ENCODE data around the gene P2RY2. TPM values are rescaled to one million over a fixed set of nuclear protein-coding genes. Genes with fewer than 3 reads are reported as not detected.

Gene P2RY2
- total RNA-seq, 2 experiments from 2014 or later, result not detected

GRCh38 chr11:73274722-73275380, 56.8 kb downstream of the P2RY2 start:
- H3K4me1 Mint-ChIP-seq, result peaks cover 9% of the 10 kb centered on the region
- H3K9me3 Mint-ChIP-seq (ENCODE audit: low read depth), result no peaks in the 10 kb centered on the region
- H3K36me3 Mint-ChIP-seq, result no peaks in the 10 kb centered on the region
- DNase-seq, result no peak
- H3K4me3 Mint-ChIP-seq, result no peak overlapping the region
- no peak overlapping the region for H3K27ac Mint-ChIP-seq
- ATAC-seq, result no peak
- H3K27me3 Mint-ChIP-seq, result peaks cover 38% of the 10 kb centered on the region
- CTCF ChIA-PET, result interaction anchor here (0.9 to 1.2 kb wide), 4 partner anchors 14 to 89 kb away, joined by 3 read pairs; no protein-coding TSS in a partner anchor

- H3K9me3 Mint-ChIP-seq (ENCODE audit: low read depth), result no peaks in the 10 kb centered on the region
- no peak overlapping the region for H3K27ac Mint-ChIP-seq
- CTCF ChIA-PET, result interaction anchor here (1.2 kb wide), 1 partner anchor 13 kb away, joined by 3 read pairs; no protein-coding TSS in a partner anchor
- DNase-seq, result no peak
- H3K4me3 Mint-ChIP-seq, result no peak overlapping the region
- ATAC-seq, result no peak
- peaks cover 38% of the 10 kb centered on the region for H3K27me3 Mint-ChIP-seq
- H3K36me3 Mint-ChIP-seq, result no peaks in the 10 kb centered on the region
- H3K4me1 Mint-ChIP-seq, result peaks cover 9% of the 10 kb centered on the region
Observed at GRCh38 chr11:73275381-73275750, 57.3 kb downstream of the P2RY2 start.

GRCh38 chr11:73277467-73277866, 59.4 kb downstream of the P2RY2 start:
- Mint-ChIP-seq H3K4me1 (peaks cover 21% of the 10 kb centered on the region), H3K9me3 (ENCODE audit: low read depth) (no peaks in the 10 kb centered on the region), H3K27ac (no peak overlapping the region), H3K36me3 (no peaks in the 10 kb centered on the region), H3K4me3 (no peak overlapping the region), H3K27me3 (peaks cover 35% of the 10 kb centered on the region)
- DNase-seq (no peak), ATAC-seq (no peak)
- CTCF ChIA-PET, result interaction anchor here (6.0 kb wide), 1 partner anchor 12 kb away, joined by 34 read pairs; no protein-coding TSS in a partner anchor

DNA sequence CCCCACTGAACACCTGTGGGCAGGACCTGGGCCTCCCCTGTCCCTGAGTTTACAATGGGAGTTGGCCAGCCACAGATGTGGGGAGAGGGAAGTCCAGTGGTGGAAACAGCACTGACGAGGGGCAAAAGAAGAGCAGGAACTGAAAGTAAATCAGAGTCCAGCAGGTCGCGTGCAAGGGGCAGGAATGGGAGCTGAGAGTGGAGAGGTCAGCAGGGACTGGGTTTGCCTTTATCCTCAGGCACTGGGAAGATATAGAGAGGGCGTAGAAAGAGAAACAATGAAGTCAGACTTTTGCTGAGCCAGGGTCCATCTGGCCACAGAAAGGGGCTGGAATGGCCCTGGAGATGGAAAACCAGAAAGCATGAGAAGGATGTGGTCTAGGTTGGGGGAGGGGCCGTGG, 62.5 kb downstream of the P2RY2 start:
- ATAC-seq (no peak), DNase-seq (no peak)
- Mint-ChIP-seq H3K4me3 (no peak overlapping the region), H3K27ac (no peak overlapping the region), H3K27me3 (peaks cover 22% of the 10 kb centered on the region), H3K36me3 (no peaks in the 10 kb centered on the region), H3K4me1 (peaks cover 26% of the 10 kb centered on the region), H3K9me3 (ENCODE audit: low read depth) (no peaks in the 10 kb centered on the region)
- CTCF ChIA-PET, result interaction anchor here (6.0 kb wide), 1 partner anchor 9 kb away, joined by 34 read pairs; no protein-coding TSS in a partner anchor

GRCh38 chr11:73281201-73281741, 63.2 kb downstream of the P2RY2 start:
- Mint-ChIP-seq H3K27me3 (peaks cover 17% of the 10 kb centered on the region), H3K4me1 (peaks cover 26% of the 10 kb centered on the region), H3K4me3 (no peak overlapping the region), H3K36me3 (no peaks in the 10 kb centered on the region), H3K27ac (no peak overlapping the region), H3K9me3 (ENCODE audit: low read depth) (no peaks in the 10 kb centered on the region)
- ATAC-seq (no peak), DNase-seq (no peak)
- CTCF ChIA-PET, result interaction anchor here (1.0 to 6.0 kb wide), 2 partner anchors 9 to 38 kb away, joined by 3 to 34 read pairs; no protein-coding TSS in a partner anchor

GRCh38 chr11:73281796-73282660, 63.9 kb downstream of the P2RY2 start:
- Mint-ChIP-seq H3K27me3 (peaks cover 14% of the 10 kb centered on the region), H3K4me3 (no peak overlapping the region), H3K4me1 (peaks cover 29% of the 10 kb centered on the region), H3K36me3 (no peaks in the 10 kb centered on the region), H3K9me3 (ENCODE audit: low read depth) (no peaks in the 10 kb centered on the region), H3K27ac (no peak overlapping the region)
- peak; percentile 73 for ATAC-seq
- CTCF ChIA-PET, result interaction anchor here (1.0 to 6.0 kb wide), 4 partner anchors 8 to 344 kb away, joined by 3 to 34 read pairs (median 4); no protein-coding TSS in a partner anchor
- peak; percentile 65 for DNase-seq

DNA sequence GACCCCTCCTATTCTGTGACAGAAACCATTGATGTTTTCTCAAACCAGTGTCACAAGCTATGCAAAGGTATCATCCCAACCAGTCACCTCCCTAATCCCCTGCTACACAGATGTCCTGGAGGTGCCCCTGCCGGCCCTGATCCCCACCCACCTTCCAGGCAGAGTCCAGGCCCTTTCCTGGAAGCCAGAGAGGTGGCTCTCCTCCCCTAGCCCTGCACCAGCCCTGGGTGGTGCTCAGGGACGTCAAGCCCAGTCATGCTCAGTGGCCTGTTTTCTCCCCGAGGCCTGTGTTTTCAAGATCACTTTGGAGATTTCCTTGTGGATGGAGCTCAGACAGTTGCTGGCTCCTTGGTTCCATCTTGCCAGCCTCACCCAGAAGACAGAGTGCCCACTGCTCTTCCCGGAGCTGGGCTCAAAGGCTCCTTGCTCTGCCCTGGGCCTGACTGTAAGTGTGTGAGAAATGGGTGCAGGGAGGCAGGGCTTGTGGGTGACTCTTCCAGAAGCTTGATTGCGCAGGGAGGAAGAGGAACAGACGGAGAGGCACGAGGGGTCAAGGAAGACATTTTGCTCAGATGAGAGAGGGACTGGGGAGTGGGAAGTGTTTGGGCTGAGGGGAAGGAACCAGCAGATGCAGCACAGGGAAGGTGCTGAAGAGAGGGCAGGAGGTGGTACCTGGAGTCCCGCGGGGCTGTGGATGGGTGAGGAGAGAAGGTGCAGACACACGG, 65.4 kb downstream of the P2RY2 start:
- Mint-ChIP-seq H3K27ac (no peak overlapping the region), H3K36me3 (no peaks in the 10 kb centered on the region)

DNA sequence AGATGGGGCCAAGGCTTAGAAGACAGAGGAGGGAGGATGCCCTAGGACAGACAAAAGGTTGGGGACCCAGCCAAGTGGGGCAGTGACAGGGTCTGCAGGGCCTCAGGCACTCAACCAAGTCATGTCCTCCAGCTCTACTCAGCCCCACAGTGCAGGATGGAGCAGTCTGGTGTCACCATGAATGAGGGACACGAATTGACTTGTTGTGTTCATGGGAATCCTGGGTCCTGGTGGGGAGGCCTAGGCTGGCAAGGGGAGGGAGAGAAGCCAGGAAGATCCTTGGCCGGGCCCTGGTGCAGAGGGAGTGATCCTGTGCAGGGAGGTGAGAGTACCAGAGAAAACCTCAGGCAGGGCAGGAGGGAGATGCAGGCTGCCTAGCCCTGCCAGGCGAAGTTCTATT, 66.0 kb downstream of the P2RY2 start:
- Mint-ChIP-seq H3K4me3 (no peak overlapping the region), H3K4me1 (peaks cover 48% of the 10 kb centered on the region), H3K9me3 (ENCODE audit: low read depth) (no peaks in the 10 kb centered on the region), H3K27ac (no peak overlapping the region), H3K36me3 (no peaks in the 10 kb centered on the region), H3K27me3 (peaks cover 4% of the 10 kb centered on the region)
- ATAC-seq (no peak), DNase-seq (no peak)
- CTCF ChIA-PET, result interaction anchor here (1.0 to 2.4 kb wide), 3 partner anchors 11 to 70 kb away, joined by 3 to 6 read pairs (median 3); no protein-coding TSS in a partner anchor

More for the DNA sequence above, 65.4 kb downstream of the P2RY2 start:
- Mint-ChIP-seq H3K4me3 (no peak overlapping the region), H3K27me3 (peaks cover 7% of the 10 kb centered on the region), H3K4me1 (peaks cover 41% of the 10 kb centered on the region), H3K9me3 (ENCODE audit: low read depth) (no peaks in the 10 kb centered on the region)
- no peak for ATAC-seq
- no peak for DNase-seq
- CTCF ChIA-PET, result interaction anchor here (1.0 to 2.4 kb wide), 6 partner anchors 9 to 378 kb away, joined by 3 to 6 read pairs (median 4); no protein-coding TSS in a partner anchor

DNA sequence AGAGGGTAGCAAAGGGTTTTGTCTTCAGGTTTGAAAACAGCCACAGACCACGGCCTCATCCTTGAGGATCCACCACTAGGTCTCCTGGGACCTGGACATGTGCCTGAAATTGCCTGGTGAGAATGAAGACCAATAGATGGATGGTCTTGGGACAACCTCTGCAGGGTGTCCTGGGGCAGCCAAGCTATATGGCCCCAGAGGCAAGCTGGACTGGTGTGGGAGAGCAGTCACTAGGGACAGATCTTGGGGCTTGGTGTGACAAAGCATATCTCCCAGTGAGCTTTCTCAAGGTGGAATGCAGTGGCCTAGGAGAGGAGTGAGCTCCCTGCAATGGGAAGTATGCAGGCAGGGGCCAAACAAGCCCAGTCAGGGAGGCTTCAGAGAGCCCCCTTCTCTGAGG, 67.6 kb downstream of the P2RY2 start:
- peaks cover 51% of the 10 kb centered on the region for H3K4me1 Mint-ChIP-seq
- no peak overlapping the region for H3K4me3 Mint-ChIP-seq
- no peaks in the 10 kb centered on the region for H3K36me3 Mint-ChIP-seq
- ATAC-seq (no peak), DNase-seq (no peak)
- H3K9me3 Mint-ChIP-seq (ENCODE audit: low read depth), result no peaks in the 10 kb centered on the region
- CTCF ChIA-PET, result interaction anchor here (0.7 to 1.6 kb wide), 4 partner anchors 10 to 50 kb away, joined by 3 to 5 read pairs (median 3); no protein-coding TSS in a partner anchor
- H3K27ac Mint-ChIP-seq, result no peak overlapping the region
- peaks cover 4% of the 10 kb centered on the region for H3K27me3 Mint-ChIP-seq

Other genes with a start within 250 kb of the P2RY2 start
- 10 to 100 TPM; 42.1 to 71.0 TPM for gene FCHSD2, start 76.0 kb upstream of the P2RY2 start, total RNA-seq
- gene P2RY6, start 54.1 kb downstream of the P2RY2 start, total RNA-seq, result not detected
- not detected for gene ARHGEF17, start 90.0 kb downstream of the P2RY2 start, total RNA-seq
- gene RELT, start 158.1 kb downstream of the P2RY2 start, total RNA-seq, result 10 to 100 TPM; 31.2 to 39.6 TPM